Activated CD4-positive, alpha-beta memory T cell treated with anti-CD3 and anti-CD28 coated beads, Interleukin-2, amount 10 ng/mL, durations not matched to agents 7 days and 5 days (primary cell): ENCODE measurements around the gene CHAMP1. TPM values are rescaled to one million over a fixed set of nuclear protein-coding genes. Genes with fewer than 3 reads are reported as not detected.
"Not testable (repeated sequence)": the region's sequence is repeated elsewhere in the genome, so short reads cannot be mapped to it uniquely, and the experiment has no call there.

ENCODE experiments used
- CTCF ChIA-PET: fragments of 350-600 bp; sonication (Branson Sonifier 250); formaldehyde crosslinking; loops from one replicate; lab custom pipeline; 2021; ENCODE audit warnings: antibody characterized with exemption, inconsistent platforms; lab: Charles Lee
- POLR2A ChIA-PET: fragments of 350-600 bp; sonication (Branson Sonifier 250); formaldehyde crosslinking; loops from one replicate; lab custom pipeline; 2021; ENCODE audit warnings: antibody characterized with exemption; lab: Charles Lee
- DNase-seq: peaks from one replicate; pipeline ENCODE4 v3.0.0-alpha.2; 2020
- H3K27ac Mint-ChIP-seq: one replicate; pipeline ENCODE4 v1.8.0; 2021; ENCODE audit warnings: mild to moderate bottlenecking, mixed read lengths
- H3K27me3 Mint-ChIP-seq: one replicate; pipeline ENCODE4 v1.8.0; 2021; ENCODE audit warnings: mixed read lengths
- H3K36me3 Mint-ChIP-seq: one replicate; pipeline ENCODE4 v1.8.0; 2021; ENCODE audit warnings: low read depth, mixed read lengths
- H3K4me1 Mint-ChIP-seq: one replicate; pipeline ENCODE4 v1.8.0; 2021; ENCODE audit warnings: mixed read lengths
- H3K4me3 Mint-ChIP-seq: one replicate; pipeline ENCODE4 v1.8.0; 2021; ENCODE audit warnings: mild to moderate bottlenecking, mixed read lengths
- H3K9me3 Mint-ChIP-seq: one replicate; pipeline ENCODE4 v1.8.0; 2021; ENCODE audit warnings: mixed read lengths
- total RNA-seq, 2 experiments: library from RNA; stranded (reverse); gene quantifications; one replicate each; pipeline ENCODE4 v1.2.3, GENCODE V29; 2021

CHAMP1 gene
- total RNA-seq, 2 experiments from 2014 or later = 30.6 to 32.8 TPM

GRCh38 chr13:114324334-114324733 lies 10.0 kb downstream of the CHAMP1 start:
- no peak overlapping the region for H3K27ac Mint-ChIP-seq
- H3K9me3 Mint-ChIP-seq = no peaks in the 10 kb centered on the region
- H3K4me3 Mint-ChIP-seq = no peak overlapping the region
- CTCF ChIA-PET = interaction anchor here (0.8 kb wide), 1 partner anchor 14 kb away, joined by 3 read pairs; no protein-coding TSS in a partner anchor
- no peaks in the 10 kb centered on the region for H3K27me3 Mint-ChIP-seq
- peaks cover 75% of the 10 kb centered on the region for H3K36me3 Mint-ChIP-seq
- POLR2A ChIA-PET = interaction anchor here (1.8 to 2.5 kb wide), 2 partner anchors 9 to 11 kb away, joined by 5 to 9 read pairs; partner anchors contain the start of gene CHAMP1
- H3K4me1 Mint-ChIP-seq = peaks cover 49% of the 10 kb centered on the region
- no peak for DNase-seq

- no peaks in the 10 kb centered on the region for H3K9me3 Mint-ChIP-seq
- CTCF ChIA-PET = interaction anchor here (0.8 to 1.1 kb wide), 2 partner anchors 11 to 16 kb away, joined by 3 to 4 read pairs; no protein-coding TSS in a partner anchor
- H3K4me1 Mint-ChIP-seq = peaks cover 38% of the 10 kb centered on the region
- POLR2A ChIA-PET = interaction anchor here (1.1 to 2.5 kb wide), 3 partner anchors 9 to 12 kb away, joined by 3 to 9 read pairs (median 5); partner anchors contain the start of gene CHAMP1
- peaks cover 65% of the 10 kb centered on the region for H3K36me3 Mint-ChIP-seq
- H3K27ac Mint-ChIP-seq = no peak overlapping the region
- DNase-seq = no peak
- no peak overlapping the region for H3K4me3 Mint-ChIP-seq
- H3K27me3 Mint-ChIP-seq = no peaks in the 10 kb centered on the region
These were observed 11.4 kb downstream of the CHAMP1 start for GRCh38 chr13:114325729-114326128.

GRCh38 chr13:114328034-114328433 lies 13.7 kb downstream of the CHAMP1 start:
- H3K4me1 Mint-ChIP-seq = peaks cover 28% of the 10 kb centered on the region
- H3K27ac Mint-ChIP-seq = no peak overlapping the region
- H3K4me3 Mint-ChIP-seq = no peak overlapping the region
- peaks cover 47% of the 10 kb centered on the region for H3K36me3 Mint-ChIP-seq
- no peaks in the 10 kb centered on the region for H3K27me3 Mint-ChIP-seq
- CTCF ChIA-PET = no interaction called here
- DNase-seq = no peak
- POLR2A ChIA-PET = no interaction called here
- no peaks in the 10 kb centered on the region for H3K9me3 Mint-ChIP-seq

GRCh38 chr13:114328595-114328994 lies 14.3 kb downstream of the CHAMP1 start:
- Mint-ChIP-seq H3K27me3 (no peaks in the 10 kb centered on the region), H3K4me1 (peaks cover 28% of the 10 kb centered on the region), H3K36me3 (peaks cover 43% of the 10 kb centered on the region), H3K4me3 (no peak overlapping the region), H3K9me3 (no peaks in the 10 kb centered on the region), H3K27ac (no peak overlapping the region)
- POLR2A ChIA-PET = no interaction called here
- CTCF ChIA-PET = no interaction called here
- no peak for DNase-seq

- H3K9me3 Mint-ChIP-seq = no peaks in the 10 kb centered on the region
- peaks cover 29% of the 10 kb centered on the region for H3K36me3 Mint-ChIP-seq
- H3K4me1 Mint-ChIP-seq = peaks cover 31% of the 10 kb centered on the region
- ChIA-PET POLR2A (no interaction called here), CTCF (no interaction called here)
- no peak overlapping the region for H3K27ac Mint-ChIP-seq
- H3K27me3 Mint-ChIP-seq = no peaks in the 10 kb centered on the region
- no peak for DNase-seq
- no peak overlapping the region for H3K4me3 Mint-ChIP-seq
These were observed 15.8 kb downstream of the CHAMP1 start for GRCh38 chr13:114330086-114330485.

GRCh38 chr13:114333881-114334280 lies 19.6 kb downstream of the CHAMP1 start:
- not testable (repeated sequence) for DNase-seq, H3K9me3 Mint-ChIP-seq, H3K27ac Mint-ChIP-seq, H3K27me3 Mint-ChIP-seq, H3K36me3 Mint-ChIP-seq
- ChIA-PET POLR2A (interaction anchor here (0.6 to 1.0 kb wide), 2 partner anchors 55 to 807 kb away, joined by 3 read pairs; no protein-coding TSS in a partner anchor), CTCF (interaction anchor here (1.1 kb wide), 1 partner anchor 94 kb away, joined by 3 read pairs; no protein-coding TSS in a partner anchor)
- Mint-ChIP-seq H3K4me1 (peaks cover 23% of the 10 kb centered on the region), H3K4me3 (peak overlapping the region; percentile 26)

- Mint-ChIP-seq H3K36me3 (peaks cover 3% of the 10 kb centered on the region), H3K4me1 (peaks cover 27% of the 10 kb centered on the region), H3K27me3 (peaks cover 6% of the 10 kb centered on the region), H3K4me3 (peak overlapping the region; percentile 26), H3K9me3 (no peaks in the 10 kb centered on the region), H3K27ac (no peak overlapping the region)
- DNase-seq = no peak
- POLR2A ChIA-PET = interaction anchor here (1.0 kb wide), 2 partner anchors 53 to 55 kb away, joined by 3 to 4 read pairs; partner anchors contain the start of gene UPF3A
- CTCF ChIA-PET = interaction anchor here (1.0 to 1.1 kb wide), 2 partner anchors 66 to 94 kb away, joined by 3 read pairs; no protein-coding TSS in a partner anchor
These were observed 20.2 kb downstream of the CHAMP1 start for GRCh38 chr13:114334305-114335053.

- CTCF ChIA-PET = interaction anchor here (0.6 to 1.5 kb wide), 2 partner anchors 11 to 47 kb away, joined by 3 read pairs; no protein-coding TSS in a partner anchor
- POLR2A ChIA-PET = interaction anchor here (1.1 to 1.2 kb wide), 2 partner anchors 18 to 25 kb away, joined by 3 read pairs; no protein-coding TSS in a partner anchor
- DNase-seq, H3K36me3 Mint-ChIP-seq, H3K4me3 Mint-ChIP-seq, H3K9me3 Mint-ChIP-seq, H3K27ac Mint-ChIP-seq: not testable (repeated sequence)
- H3K4me1 Mint-ChIP-seq = peaks cover 43% of the 10 kb centered on the region
- H3K27me3 Mint-ChIP-seq = peaks cover 12% of the 10 kb centered on the region
These were observed 22.2 kb downstream of the CHAMP1 start for GRCh38 chr13:114336457-114336856.

- Mint-ChIP-seq H3K36me3 (peaks cover 2% of the 10 kb centered on the region), H3K4me1 (peaks cover 36% of the 10 kb centered on the region), H3K27ac (no peak overlapping the region), H3K27me3 (peaks cover 28% of the 10 kb centered on the region), H3K4me3 (no peak overlapping the region), H3K9me3 (no peaks in the 10 kb centered on the region)
- no peak for DNase-seq
- ChIA-PET POLR2A (interaction anchor here (1.9 kb wide), 1 partner anchor 59 kb away, joined by 4 read pairs; no protein-coding TSS in a partner anchor), CTCF (interaction anchor here (1.4 to 2.7 kb wide), 3 partner anchors 15 to 58 kb away, joined by 3 to 8 read pairs (median 7); partner anchors contain the start of gene UPF3A)
These were observed 24.7 kb downstream of the CHAMP1 start for GRCh38 chr13:114338959-114339358.

GRCh38 chr13:114339857-114340534 lies 25.7 kb downstream of the CHAMP1 start:
- Mint-ChIP-seq H3K4me3 (no peak overlapping the region), H3K4me1 (peaks cover 27% of the 10 kb centered on the region), H3K27ac (peak overlapping the region; percentile 17), H3K36me3 (peaks cover 2% of the 10 kb centered on the region), H3K9me3 (no peaks in the 10 kb centered on the region), H3K27me3 (peaks cover 34% of the 10 kb centered on the region)
- DNase-seq = peak; percentile 56
- POLR2A ChIA-PET = interaction anchor here (1.4 to 1.9 kb wide), 3 partner anchors 11 to 60 kb away, joined by 3 to 4 read pairs (median 3); no protein-coding TSS in a partner anchor
- CTCF ChIA-PET = interaction anchor here (0.6 to 2.7 kb wide), 7 partner anchors 10 to 116 kb away, joined by 3 to 8 read pairs (median 5); partner anchors contain the start of gene UPF3A

- Mint-ChIP-seq H3K27me3 (peaks cover 37% of the 10 kb centered on the region), H3K27ac (no peak overlapping the region), H3K36me3 (no peaks in the 10 kb centered on the region), H3K4me1 (peaks cover 26% of the 10 kb centered on the region), H3K4me3 (no peak overlapping the region), H3K9me3 (no peaks in the 10 kb centered on the region)
- CTCF ChIA-PET = interaction anchor here (1.0 to 2.7 kb wide), 10 partner anchors 9 to 61 kb away, joined by 3 to 8 read pairs (median 4); partner anchors contain the start of gene UPF3A
- no peak for DNase-seq
- POLR2A ChIA-PET = interaction anchor here (0.8 to 1.9 kb wide), 8 partner anchors 10 to 76 kb away, joined by 3 to 5 read pairs (median 3); no protein-coding TSS in a partner anchor
These were observed 26.9 kb downstream of the CHAMP1 start for GRCh38 chr13:114341003-114341777.

GRCh38 chr13:114347256-114347655 lies 33.0 kb downstream of the CHAMP1 start:
- CTCF ChIA-PET, H3K4me3 Mint-ChIP-seq, H3K9me3 Mint-ChIP-seq, DNase-seq, H3K4me1 Mint-ChIP-seq, H3K36me3 Mint-ChIP-seq, H3K27ac Mint-ChIP-seq, POLR2A ChIA-PET: not testable (repeated sequence)
- H3K27me3 Mint-ChIP-seq = peaks cover 65% of the 10 kb centered on the region
